ENCODE data around the gene SLC25A43. TPM values are rescaled to one million over a fixed set of nuclear protein-coding genes. Genes with fewer than 3 reads are reported as not detected.
A peak's percentile ranks its signal among the peaks of the same experiment; 100 is the strongest.

Gene SLC25A43
- total and polyA plus RNA-seq, 9 of the 15 experiments (the other 6 are each of a cell fraction or from before 2014, with no cell fraction given), result 1.3 to 8.4 (median 4.0) TPM

DNA sequence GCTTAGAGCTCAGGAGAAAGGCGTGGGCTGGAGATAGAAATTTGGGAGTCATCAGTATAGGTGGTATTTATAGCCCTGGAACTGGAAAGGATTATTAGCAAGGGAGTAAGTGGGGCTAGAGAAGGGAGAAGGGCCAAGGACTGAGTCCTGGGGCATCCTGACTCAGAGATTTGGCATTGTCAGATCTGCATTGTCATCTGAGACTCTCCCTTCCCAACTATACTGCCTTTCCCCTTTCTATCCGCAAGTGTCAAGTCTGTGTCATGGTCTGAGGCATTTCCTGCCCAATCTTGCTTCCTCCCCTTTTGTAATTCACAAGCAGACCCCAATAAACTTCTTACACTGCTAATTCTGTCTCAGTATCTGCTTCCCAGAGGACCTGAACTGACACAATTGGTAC is 24.4 kb upstream of the SLC25A43 start:
- Histone ChIP-seq H3K9me3 (replicated peaks; ENCODE audit: control insufficient read depth, insufficient read depth, low read depth, low read length) (no peaks in the 10 kb centered on the region), H3K4me1 (replicated peaks in 1 of 2; ENCODE audit: control insufficient read depth in 2 of 2, insufficient read depth in 2 of 2, low read length in 2 of 2) (no peaks in the 10 kb centered on the region), H3K4me2 (ENCODE audit: insufficient read depth, low read length) (no peak overlapping the region), H3K36me3 (ENCODE audit: control insufficient read depth, insufficient read depth, low read length) (no peaks in the 10 kb centered on the region), H3K4me3 (no peak overlapping the region), H3K9me1 (ENCODE audit: control insufficient read depth, insufficient read depth, low read length) (no peaks in the 10 kb centered on the region), H3K27ac (ENCODE audit: extremely low read depth, low read depth, low read length) (no peak overlapping the region), H2AFZ (ENCODE audit: low read depth, low read length) (no peak overlapping the region), H3K79me2 (ENCODE audit: control insufficient read depth, insufficient read depth, low read length) (no peaks in the 10 kb centered on the region), H4K20me1 (replicated peaks; ENCODE audit: control insufficient read depth, insufficient read depth, low read length) (no peaks in the 10 kb centered on the region; the same call in 1 of the 2 replicates), H3K9ac (ENCODE audit: insufficient read depth in 1 of 2, low read depth in 2 of 2, low read length in 2 of 2) (no peak overlapping the region), H3K27me3 (ENCODE audit: control insufficient read depth in 2 of 2, insufficient read depth in 2 of 2, low read length in 2 of 2) (peaks cover 4 to 24% of the 10 kb centered on the region in 2 experiments)
- in situ Hi-C loops (cut with MboI), result no loop called here
- DNase-seq (ENCODE audit: extremely low read depth in 1 of 4, low spot score in 3 of 4) (no peak), ATAC-seq (no peak), FAIRE-seq (no peak)
- CTCF ChIA-PET (ENCODE audit: low intra/inter-chr PET ratio), result no interaction called here
- WGBS (ENCODE audit: insufficient coverage, low coverage, missing lambda C conversion rate), result 0% methylated on average over 2 of the region's 2 CpGs
- POLR2A ChIA-PET, result no interaction called here
- TF ChIP-seq MAFG (tag; conservative IDR thresholded peaks at IDR 0.05) (0 out of 2 replicates have a peak, but pooled peaks have one; percentile 14), C11orf30 (IDR thresholded peaks at IDR 0.05; ENCODE audit: low read depth) (0 out of 2 replicates have a peak, but pooled peaks have one; percentile 4)
- TF ChIP-seq, protein P1, sequence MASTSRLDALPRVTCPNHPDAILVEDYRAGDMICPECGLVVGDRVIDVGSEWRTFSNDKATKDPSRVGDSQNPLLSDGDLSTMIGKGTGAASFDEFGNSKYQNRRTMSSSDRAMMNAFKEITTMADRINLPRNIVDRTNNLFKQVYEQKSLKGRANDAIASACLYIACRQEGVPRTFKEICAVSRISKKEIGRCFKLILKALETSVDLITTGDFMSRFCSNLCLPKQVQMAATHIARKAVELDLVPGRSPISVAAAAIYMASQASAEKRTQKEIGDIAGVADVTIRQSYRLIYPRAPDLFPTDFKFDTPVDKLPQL (IDR thresholded peaks at IDR 0.05; ENCODE audit: extremely low read depth, insufficient read length), result no peak
- no TSS peak for BruUV-seq (replicated peaks)
- intact Hi-C loops (cut with micrococcal nuclease), result no loop called here

DNA sequence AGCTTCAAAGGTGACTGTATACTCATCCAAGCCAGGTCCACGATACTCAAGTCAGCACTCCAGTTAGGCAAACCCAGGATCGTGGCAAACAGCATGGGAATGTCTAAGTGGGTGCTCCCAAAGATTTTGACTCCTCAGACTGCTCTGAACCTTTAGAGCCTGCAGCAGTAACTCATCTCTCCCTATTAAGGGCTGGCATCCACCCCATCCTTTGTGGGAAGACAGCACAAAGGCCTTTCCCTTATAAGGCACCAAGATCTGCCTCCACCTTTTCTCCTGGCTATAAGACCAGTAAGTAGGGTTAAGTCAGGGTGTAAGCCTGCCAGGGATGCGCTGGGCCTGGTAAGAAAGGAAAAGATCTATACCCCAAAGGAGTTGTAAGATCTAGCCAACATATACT is 23.6 kb upstream of the SLC25A43 start:
- no peak for DNase-seq (ENCODE audit: extremely low read depth in 1 of 4, low spot score in 3 of 4)
- in situ Hi-C loops (cut with MboI), result no loop called here
- TF ChIP-seq TOE1 (IDR thresholded peaks at IDR 0.05; ENCODE audit: borderline replicate concordance) (no peak), TOE1 (CRISPR knock-in tag; IDR thresholded peaks at IDR 0.05; ENCODE audit: borderline replicate concordance, low read depth) (no peak), U2AF2 (optimal IDR thresholded peaks at IDR 0.05; ENCODE audit: low read depth, low read length) (no peak), ZC3H11A (IDR thresholded peaks at IDR 0.05; ENCODE audit: low read depth, low read length) (no peak), ELF1 (tag; IDR thresholded peaks at IDR 0.05) (no peak), GABPB2 (CRISPR knock-in tag; conservative IDR thresholded peaks at IDR 0.05) (no peak), POLR2G (IDR thresholded peaks at IDR 0.05; ENCODE audit: low read depth, low read length) (no peak), NR1H2 (CRISPR knock-in tag; IDR thresholded peaks at IDR 0.05) (no peak)
- TF ChIP-seq, protein P2, sequence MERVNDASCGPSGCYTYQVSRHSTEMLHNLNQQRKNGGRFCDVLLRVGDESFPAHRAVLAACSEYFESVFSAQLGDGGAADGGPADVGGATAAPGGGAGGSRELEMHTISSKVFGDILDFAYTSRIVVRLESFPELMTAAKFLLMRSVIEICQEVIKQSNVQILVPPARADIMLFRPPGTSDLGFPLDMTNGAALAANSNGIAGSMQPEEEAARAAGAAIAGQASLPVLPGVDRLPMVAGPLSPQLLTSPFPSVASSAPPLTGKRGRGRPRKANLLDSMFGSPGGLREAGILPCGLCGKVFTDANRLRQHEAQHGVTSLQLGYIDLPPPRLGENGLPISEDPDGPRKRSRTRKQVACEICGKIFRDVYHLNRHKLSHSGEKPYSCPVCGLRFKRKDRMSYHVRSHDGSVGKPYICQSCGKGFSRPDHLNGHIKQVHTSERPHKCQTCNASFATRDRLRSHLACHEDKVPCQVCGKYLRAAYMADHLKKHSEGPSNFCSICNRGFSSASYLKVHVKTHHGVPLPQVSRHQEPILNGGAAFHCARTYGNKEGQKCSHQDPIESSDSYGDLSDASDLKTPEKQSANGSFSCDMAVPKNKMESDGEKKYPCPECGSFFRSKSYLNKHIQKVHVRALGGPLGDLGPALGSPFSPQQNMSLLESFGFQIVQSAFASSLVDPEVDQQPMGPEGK (CRISPR knock-in tag; IDR thresholded peaks at IDR 0.05; ENCODE audit: borderline replicate concordance), result no peak
- TF ChIP-seq, protein P3, sequence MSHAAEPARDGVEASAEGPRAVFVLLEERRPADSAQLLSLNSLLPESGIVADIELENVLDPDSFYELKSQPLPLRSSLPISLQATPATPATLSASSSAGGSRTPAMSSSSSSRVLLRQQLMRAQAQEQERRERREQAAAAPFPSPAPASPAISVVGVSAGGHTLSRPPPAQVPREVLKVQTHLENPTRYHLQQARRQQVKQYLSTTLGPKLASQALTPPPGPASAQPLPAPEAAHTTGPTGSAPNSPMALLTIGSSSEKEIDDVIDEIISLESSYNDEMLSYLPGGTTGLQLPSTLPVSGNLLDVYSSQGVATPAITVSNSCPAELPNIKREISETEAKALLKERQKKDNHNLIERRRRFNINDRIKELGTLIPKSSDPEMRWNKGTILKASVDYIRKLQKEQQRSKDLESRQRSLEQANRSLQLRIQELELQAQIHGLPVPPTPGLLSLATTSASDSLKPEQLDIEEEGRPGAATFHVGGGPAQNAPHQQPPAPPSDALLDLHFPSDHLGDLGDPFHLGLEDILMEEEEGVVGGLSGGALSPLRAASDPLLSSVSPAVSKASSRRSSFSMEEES (CRISPR knock-in tag; IDR thresholded peaks at IDR 0.05), result no peak

More for the DNA sequence above, 23.6 kb upstream of the SLC25A43 start:
- ATAC-seq, result no peak
- H3K27me3 ChIP-seq (ENCODE audit: control insufficient read depth in 2 of 2, insufficient read depth in 2 of 2, low read length in 2 of 2), result peaks cover 4 to 24% of the 10 kb centered on the region in 2 experiments
- intact Hi-C loops (cut with micrococcal nuclease), result no loop called here
- H3K4me2 ChIP-seq (ENCODE audit: insufficient read depth, low read length), result no peak overlapping the region
- H3K9me1 ChIP-seq (ENCODE audit: control insufficient read depth, insufficient read depth, low read length), result no peaks in the 10 kb centered on the region
- H3K9ac ChIP-seq (ENCODE audit: insufficient read depth in 1 of 2, low read depth in 2 of 2, low read length in 2 of 2), result no peak overlapping the region
- ChIA-PET POLR2A (no interaction called here), CTCF (ENCODE audit: low intra/inter-chr PET ratio) (no interaction called here)
- no peak for FAIRE-seq
- H3K4me3 ChIP-seq, result no peak overlapping the region
- H3K9me3 ChIP-seq (replicated peaks; ENCODE audit: control insufficient read depth, insufficient read depth, low read depth, low read length), result no peaks in the 10 kb centered on the region
- no peak overlapping the region for H2AFZ ChIP-seq (ENCODE audit: low read depth, low read length)
- BruUV-seq (replicated peaks), result no TSS peak
- 9% methylated on average over 3 of the region's 3 CpGs for WGBS (ENCODE audit: insufficient coverage, low coverage, missing lambda C conversion rate)
- no peaks in the 10 kb centered on the region for H3K4me1 ChIP-seq (replicated peaks in 1 of 2; ENCODE audit: control insufficient read depth in 2 of 2, insufficient read depth in 2 of 2, low read length in 2 of 2)
- H3K36me3 ChIP-seq (ENCODE audit: control insufficient read depth, insufficient read depth, low read length), result no peaks in the 10 kb centered on the region
- no peak overlapping the region for H3K27ac ChIP-seq (ENCODE audit: extremely low read depth, low read depth, low read length)
- no peaks in the 10 kb centered on the region; the same call in 1 of the 2 replicates for H4K20me1 ChIP-seq (replicated peaks; ENCODE audit: control insufficient read depth, insufficient read depth, low read length)
- no peaks in the 10 kb centered on the region for H3K79me2 ChIP-seq (ENCODE audit: control insufficient read depth, insufficient read depth, low read length)
